KMS-11 (cell line): ENCODE results near the gene TXNL1.
"Not testable (repeated sequence)": the region's sequence is repeated elsewhere in the genome, so short reads cannot be mapped to it uniquely, and the experiment has no call there.

Experiments used
- H2AFZ ChIP-seq: fragments of 200-600 bp; sonication (generic); 2 replicates; pipeline ENCODE4 v1.6.1; 2016; ENCODE audit warnings: antibody characterized with exemption, mixed run types, low read depth
- H3K27ac ChIP-seq: fragments of 200-600 bp; sonication (generic); 2 replicates; pipeline ENCODE4 v1.6.1; 2016; ENCODE audit warnings: mild to moderate bottlenecking, mixed run types
- H3K27me3 ChIP-seq: fragments of 200-600 bp; sonication (generic); 2 replicates; pipeline ENCODE4 v1.6.1; 2017; ENCODE audit warnings: mild to moderate bottlenecking, low read depth, mixed run types, moderate library complexity; ENCODE audit not compliant: insufficient read depth
- H3K36me3 ChIP-seq: fragments of 200-600 bp; sonication (generic); 2 replicates; pipeline ENCODE4 v1.6.1; 2017; ENCODE audit warnings: mild to moderate bottlenecking, mixed run types; ENCODE audit not compliant: insufficient read depth
- H3K4me1 ChIP-seq: fragments of 200-600 bp; sonication (generic); 2 replicates; pipeline ENCODE4 v1.6.1; 2016; ENCODE audit warnings: mild to moderate bottlenecking, low read depth, mixed run types; ENCODE audit not compliant: poor library complexity, severe bottlenecking
- H3K4me2 ChIP-seq: fragments of 200-600 bp; sonication (generic); 2 replicates; pipeline ENCODE4 v1.7.0; 2016; ENCODE audit warnings: mild to moderate bottlenecking, mixed run types
- H3K4me3 ChIP-seq: fragments of 200-600 bp; sonication (generic); IDR thresholded peaks from 2 replicates; pipeline ENCODE4 v1.6.1; 2017; ENCODE audit warnings: low read depth, low read length, mixed read lengths; ENCODE audit not compliant: insufficient read depth
- H3K79me2 ChIP-seq: fragments of 200-600 bp; sonication (generic); 2 replicates; pipeline ENCODE4 v1.6.1; 2016; ENCODE audit warnings: low read depth, mixed run types; ENCODE audit not compliant: insufficient read depth
- H3K9ac ChIP-seq: fragments of 200-600 bp; sonication (generic); 2 replicates; pipeline ENCODE4 v1.6.1; 2016; ENCODE audit warnings: mild to moderate bottlenecking, mixed run types
- H4K20me1 ChIP-seq: fragments of 200-600 bp; sonication (generic); 2 replicates; pipeline ENCODE4 v1.6.1; 2016; ENCODE audit warnings: mild to moderate bottlenecking, mixed run types; ENCODE audit not compliant: insufficient read depth
- CTCF ChIP-seq: fragments of 200-600 bp; sonication (generic); conservative IDR thresholded peaks from 2 replicates; pipeline ENCODE4 v1.6.1; 2017; ENCODE audit warnings: low read depth, mild to moderate bottlenecking, antibody characterized with exemption, low read length, moderate library complexity, mixed read lengths

The TXNL1 gene

GRCh38 chr18:56575819-56576663 is 62.4 kb downstream of the TXNL1 start:
- Histone ChIP-seq H3K9ac (no peak overlapping the region), H3K36me3 (no peaks in the 10 kb centered on the region), H3K4me3 (no peak overlapping the region), H3K79me2 (no peaks in the 10 kb centered on the region), H3K4me2 (no peak overlapping the region), H3K27me3 (no peaks in the 10 kb centered on the region), H2AFZ (no peak overlapping the region), H4K20me1 (no peaks in the 10 kb centered on the region), H3K4me1 (no peaks in the 10 kb centered on the region), H3K27ac (no peak overlapping the region)
- peak; percentile 94 for TF ChIP-seq CTCF

- Histone ChIP-seq H3K4me1 (no peaks in the 10 kb centered on the region), H3K79me2 (no peaks in the 10 kb centered on the region), H4K20me1 (no peaks in the 10 kb centered on the region), H3K36me3 (no peaks in the 10 kb centered on the region), H2AFZ (no peak overlapping the region), H3K27me3 (no peaks in the 10 kb centered on the region), H3K9ac (no peak overlapping the region), H3K4me2 (no peak overlapping the region), H3K4me3 (no peak overlapping the region), H3K27ac (no peak overlapping the region)
- TF ChIP-seq CTCF, result no peak
Measured at GRCh38 chr18:56574861-56575260, 63.5 kb downstream of the TXNL1 start.

- not testable (repeated sequence) for H3K79me2 ChIP-seq, H3K9ac ChIP-seq, H3K27me3 ChIP-seq, H3K36me3 ChIP-seq, H2AFZ ChIP-seq, H3K4me3 ChIP-seq, H3K4me1 ChIP-seq, H4K20me1 ChIP-seq, H3K4me2 ChIP-seq, H3K27ac ChIP-seq
Measured at GRCh38 chr18:56572267-56572666, 66.1 kb downstream of the TXNL1 start.

GRCh38 chr18:56570978-56571377 is 67.4 kb downstream of the TXNL1 start:
- Histone ChIP-seq H3K27me3 (no peaks in the 10 kb centered on the region), H3K4me2 (no peak overlapping the region), H3K36me3 (no peaks in the 10 kb centered on the region), H3K9ac (no peak overlapping the region), H3K4me3 (no peak overlapping the region), H3K27ac (no peak overlapping the region), H3K4me1 (no peaks in the 10 kb centered on the region), H2AFZ (no peak overlapping the region), H3K79me2 (no peaks in the 10 kb centered on the region), H4K20me1 (no peaks in the 10 kb centered on the region)
- TF ChIP-seq CTCF, result no peak

- no peak for TF ChIP-seq CTCF
- Histone ChIP-seq H3K9ac (no peak overlapping the region), H2AFZ (no peak overlapping the region), H3K27me3 (no peaks in the 10 kb centered on the region), H3K4me2 (no peak overlapping the region), H3K36me3 (no peaks in the 10 kb centered on the region), H4K20me1 (no peaks in the 10 kb centered on the region), H3K27ac (no peak overlapping the region), H3K4me1 (no peaks in the 10 kb centered on the region), H3K79me2 (no peaks in the 10 kb centered on the region), H3K4me3 (no peak overlapping the region)
Measured at GRCh38 chr18:56569416-56569815, 69.0 kb downstream of the TXNL1 start.
